Gastroesophageal sphincter (tissue), 4 donors: ENCODE data around the gene RUFY2. TPM values are rescaled to one million over a fixed set of nuclear protein-coding genes. Genes with fewer than 3 reads are reported as not detected.

ENCODE experiments used
- ATAC-seq: fragments of 150-250 bp; one replicate; pipeline ENCODE4 v1.9.1; 2016; ENCODE audit warnings: mild to moderate bottlenecking, moderate library complexity
- H3K27ac ChIP-seq, 4 donors: fragments of 200-600 bp; sonication (generic) in 3 of 4; 1 replicate in 3 of 4; 2 replicates in 1 of 4; pipeline ENCODE4 v1.5.1; 2016 to 2019
- H3K27me3 ChIP-seq: fragments of 200-600 bp; sonication (generic); one replicate; pipeline ENCODE4 v1.5.1; 2019
- H3K36me3 ChIP-seq, 2 donors: fragments of 200-600 bp; sonication (generic); one replicate each; pipeline ENCODE4 v1.5.1; 2019; ENCODE audit warnings: control low read depth in 1 of 2
- H3K4me1 ChIP-seq, 3 donors: fragments of 200-600 bp; sonication (generic); 1 replicate in 2 of 3; 2 replicates in 1 of 3; pipeline ENCODE4 v1.5.1; 2016 to 2019; ENCODE audit warnings: control low read depth in 2 of 3
- H3K4me3 ChIP-seq, 2 donors: fragments of 200-600 bp; sonication (generic); one replicate each; pipeline ENCODE4 v1.5.1; 2019; ENCODE audit warnings: mild to moderate bottlenecking in 1 of 2, moderate library complexity in 1 of 2
- H3K9me3 ChIP-seq, 3 donors: fragments of 200-600 bp; sonication (generic); one replicate each; pipeline ENCODE4 v1.5.1; 2017 to 2019; ENCODE audit warnings: control low read depth in 2 of 3
- EP300 ChIP-seq: sonication (generic); formaldehyde crosslinking; IDR thresholded peaks from one replicate; pipeline ENCODE4 v1.6.1; 2017; ENCODE audit warnings: antibody characterized with exemption, mild to moderate bottlenecking
- POLR2A ChIP-seq, 2 donors: fragments of 450-650 bp; IDR thresholded peaks; one replicate each; pipeline ENCODE4 v1.6.1; 2017; ENCODE audit warnings: antibody characterized with exemption in 2 of 2, mild to moderate bottlenecking in 2 of 2, moderate library complexity in 1 of 2
- POLR2AphosphoS5 ChIP-seq: sonication (generic); formaldehyde crosslinking; IDR thresholded peaks from one replicate; pipeline ENCODE4 v1.6.1; 2017; ENCODE audit warnings: antibody characterized with exemption
- WGBS, 2 donors: methylation state at CpG; one replicate each; pipeline ENCODE4 v1.1.5; 2018; ENCODE audit warnings: low coverage in 1 of 2; 5-methylcytosine and 5-hydroxymethylcytosine counted together
- total RNA-seq, 4 donors: library from RNA; depleted of rRNA; stranded (reverse); fragments of >200 nt; gene quantifications; one replicate each; pipeline ENCODE4 v1.1.0, GENCODE V29; 2016
- TF ChIP-seq, protein P1 (sequence below), 4 experiments: fragments of 200-600 bp in 2 of 4; fragments of 450-650 bp in 2 of 4; sonication (generic) in 1 of 4; IDR thresholded peaks; one replicate each; pipeline ENCODE4 v1.5.1; 2017 to 2019; ENCODE audit warnings: antibody characterized with exemption in 4 of 4, mild to moderate bottlenecking in 2 of 4, moderate library complexity in 2 of 4

The RUFY2 gene
- total RNA-seq, 4 donors from 2014 or later: 17.9 to 29.0 (median 26.0) TPM

DNA sequence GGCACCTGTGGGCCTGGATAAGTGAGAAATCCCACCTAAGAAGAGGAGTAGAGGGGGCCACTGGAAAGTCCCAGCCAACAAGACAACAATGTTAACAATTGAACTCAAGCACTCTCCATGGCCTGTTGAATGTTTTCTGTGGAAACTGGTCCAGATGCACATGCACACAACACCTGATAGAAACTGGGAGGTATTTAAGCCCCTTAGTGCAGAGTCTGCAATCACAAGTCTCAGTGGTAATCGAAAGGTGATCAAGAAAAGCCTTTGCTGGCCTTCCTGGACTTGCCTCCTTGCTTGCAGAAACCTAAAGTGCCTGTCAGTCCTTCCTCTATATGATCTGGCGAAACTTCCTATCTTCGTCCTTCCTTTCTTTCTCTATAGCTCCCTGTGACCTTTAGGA lies 105.8 kb downstream of the RUFY2 start:
- 85% methylated on average over 3 of the region's 3 CpGs for WGBS, 2 donors
- Histone ChIP-seq H3K4me1 (peaks cover 0 to 5% (median 4%) of the 10 kb centered on the region in 3 donors), H3K4me3 (no peak overlapping the region), H3K9me3 (no peaks in the 10 kb centered on the region), H3K27ac (no peak overlapping the region), H3K27me3 (no peaks in the 10 kb centered on the region), H3K36me3 (peaks cover 0 to 7% of the 10 kb centered on the region in 2 donors)
- ATAC-seq: no peak
- TF ChIP-seq POLR2AphosphoS5 (no peak), EP300 (no peak), POLR2A (IDR thresholded peaks at IDR 0.05) (no peak)
- TF ChIP-seq, protein P1, sequence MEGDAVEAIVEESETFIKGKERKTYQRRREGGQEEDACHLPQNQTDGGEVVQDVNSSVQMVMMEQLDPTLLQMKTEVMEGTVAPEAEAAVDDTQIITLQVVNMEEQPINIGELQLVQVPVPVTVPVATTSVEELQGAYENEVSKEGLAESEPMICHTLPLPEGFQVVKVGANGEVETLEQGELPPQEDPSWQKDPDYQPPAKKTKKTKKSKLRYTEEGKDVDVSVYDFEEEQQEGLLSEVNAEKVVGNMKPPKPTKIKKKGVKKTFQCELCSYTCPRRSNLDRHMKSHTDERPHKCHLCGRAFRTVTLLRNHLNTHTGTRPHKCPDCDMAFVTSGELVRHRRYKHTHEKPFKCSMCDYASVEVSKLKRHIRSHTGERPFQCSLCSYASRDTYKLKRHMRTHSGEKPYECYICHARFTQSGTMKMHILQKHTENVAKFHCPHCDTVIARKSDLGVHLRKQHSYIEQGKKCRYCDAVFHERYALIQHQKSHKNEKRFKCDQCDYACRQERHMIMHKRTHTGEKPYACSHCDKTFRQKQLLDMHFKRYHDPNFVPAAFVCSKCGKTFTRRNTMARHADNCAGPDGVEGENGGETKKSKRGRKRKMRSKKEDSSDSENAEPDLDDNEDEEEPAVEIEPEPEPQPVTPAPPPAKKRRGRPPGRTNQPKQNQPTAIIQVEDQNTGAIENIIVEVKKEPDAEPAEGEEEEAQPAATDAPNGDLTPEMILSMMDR (IDR thresholded peaks at IDR 0.05): no peak

DNA sequence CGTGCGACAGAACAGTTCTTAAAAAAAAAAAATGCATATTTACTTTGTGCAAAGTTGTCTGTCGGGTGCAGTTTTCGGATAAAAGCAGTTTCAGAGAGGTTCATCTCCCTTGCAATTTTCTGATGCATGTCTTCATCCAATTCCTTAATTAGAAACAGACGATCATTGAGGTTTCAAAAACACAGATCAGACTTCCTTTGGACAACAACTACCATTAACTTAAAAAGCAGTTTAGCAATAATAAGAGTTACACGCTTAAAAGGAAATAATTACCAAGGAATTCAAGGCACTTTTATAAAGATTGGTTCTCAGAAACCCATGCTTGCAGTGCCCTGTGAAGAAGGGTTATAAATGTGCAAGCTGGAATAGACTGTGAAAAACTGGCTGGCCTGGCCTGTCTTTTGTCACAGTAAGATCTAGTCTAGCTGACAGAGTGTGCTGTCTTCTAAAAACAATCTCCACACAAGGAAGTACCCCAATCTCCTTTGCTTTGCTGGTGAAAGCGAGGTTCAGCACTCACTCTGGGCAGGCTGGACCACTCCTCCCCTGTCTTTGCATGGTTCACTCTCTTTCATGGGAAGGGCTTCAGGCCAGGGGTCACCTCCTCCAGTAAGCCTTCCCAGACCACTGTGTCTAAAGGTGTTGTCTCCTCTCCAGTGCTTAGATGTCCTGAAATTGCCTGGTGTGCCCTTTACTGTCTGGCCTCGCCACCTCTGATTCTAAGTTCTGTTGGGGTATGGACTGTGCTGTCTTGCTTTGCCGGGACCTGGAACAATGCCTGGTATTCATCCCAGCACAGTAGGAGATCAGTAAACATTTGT lies 110.0 kb downstream of the RUFY2 start:
- no peak overlapping the region for H3K4me3 ChIP-seq
- H3K9me3 ChIP-seq: no peaks in the 10 kb centered on the region
- H3K27ac ChIP-seq: no peak overlapping the region
- H3K4me1 ChIP-seq: peaks cover 0 to 4% (median 3%) of the 10 kb centered on the region in 3 donors
- ATAC-seq: no peak
- WGBS, 2 donors: 64 to 75% methylated on average over 7 to 9 of the region's 9 CpGs
- peaks cover 0 to 14% of the 10 kb centered on the region in 2 donors for H3K36me3 ChIP-seq
- TF ChIP-seq EP300: no peak
- TF ChIP-seq POLR2AphosphoS5: no peak
- no peak for TF ChIP-seq POLR2A (IDR thresholded peaks at IDR 0.05)
- TF ChIP-seq, protein P1 (IDR thresholded peaks at IDR 0.05): no peak
- H3K27me3 ChIP-seq: no peaks in the 10 kb centered on the region

Other genes with a start within 250 kb of the RUFY2 start
- under 1 TPM in 1 of 4 donors, not detected in 3; 0.35 TPM for gene ATOH7, start 175.2 kb downstream of the RUFY2 start, total RNA-seq
- 10 to 100 TPM; 30.6 to 63.4 (median 56.3) TPM for gene HNRNPH3, start 75.2 kb downstream of the RUFY2 start, total RNA-seq
- 1 to 10 TPM; 5.7 to 9.5 (median 8.0) TPM for gene PBLD, start 74.3 kb downstream of the RUFY2 start, total RNA-seq
- gene DNA2, start 64.7 kb upstream of the RUFY2 start, total RNA-seq: 1 to 10 TPM in 3 of 4 donors, under 1 TPM in 1; 0.85 to 3.0 (median 2.1) TPM
- gene SLC25A16, start 120.2 kb upstream of the RUFY2 start, total RNA-seq: 100 to 1,000 TPM in 1 of 4 donors, 10 to 100 TPM in 3; 14.5 to 161 (median 16.8) TPM
- gene TET1, start 153.1 kb upstream of the RUFY2 start, total RNA-seq: 10 to 100 TPM in 2 of 4 donors, 1 to 10 TPM in 2; 7.2 to 14.5 (median 9.8) TPM